Naive thymus-derived CD4-positive, alpha-beta T cell (primary cell): ENCODE results near the gene CCND3. TPM values are rescaled to one million over a fixed set of nuclear protein-coding genes. Genes with fewer than 3 reads are reported as not detected.

ENCODE experiments used
- ATAC-seq: fragments of 150-1000 bp; cut with Tn5 transposase; 2 replicates; pipeline ENCODE4 v1.10.0; 2021; ENCODE audit warnings: mild to moderate bottlenecking, moderate library complexity
- CTCF ChIA-PET: fragments of 350-600 bp; sonication (Branson Sonifier 250); formaldehyde crosslinking; loops from one replicate; lab custom pipeline; 2021; ENCODE audit warnings: antibody characterized with exemption; lab: Charles Lee
- POLR2A ChIA-PET: fragments of 350-600 bp; sonication (Branson Sonifier 250); formaldehyde crosslinking; loops from one replicate; lab custom pipeline; 2021; ENCODE audit warnings: antibody characterized with exemption, inconsistent platforms; lab: Charles Lee
- DNase-seq, 9 donors: peaks; one replicate each; pipeline versions ENCODE4 v3.0.0 to v3.0.0-alpha.2; 2020 to 2022; ENCODE audit warnings: mixed read lengths in 1 of 9
- H3K27ac ChIP-seq: one replicate; pipeline ENCODE4 v1.7.0; 2013; ENCODE audit warnings: mild to moderate bottlenecking, low read depth, low read length, moderate library complexity
- H3K27me3 ChIP-seq, 2 donors: one replicate each; pipeline ENCODE4 v1.7.0; 2013; ENCODE audit warnings: low read length in 2 of 2, mild to moderate bottlenecking in 2 of 2, moderate library complexity in 2 of 2; ENCODE audit not compliant: control insufficient read depth in 2 of 2, insufficient read depth in 2 of 2
- H3K36me3 ChIP-seq, 3 experiments: 1 replicate in 2 of 3; 2 replicates in 1 of 3; pipeline ENCODE4 v1.7.0; 2013; ENCODE audit warnings: low read length in 3 of 3, mild to moderate bottlenecking in 3 of 3, moderate library complexity in 1 of 3; ENCODE audit not compliant: insufficient read depth in 3 of 3, control insufficient read depth in 2 of 3
- H3K4me1 ChIP-seq, 2 donors: one replicate each; pipeline ENCODE4 v1.7.0; 2013; ENCODE audit warnings: low read length in 2 of 2, mild to moderate bottlenecking in 2 of 2, moderate library complexity in 1 of 2; ENCODE audit not compliant: control insufficient read depth in 2 of 2, insufficient read depth in 2 of 2
- H3K4me3 ChIP-seq: 2 replicates; pipeline ENCODE4 v1.7.0; 2013; ENCODE audit warnings: mild to moderate bottlenecking, low read length
- H3K9me3 ChIP-seq, 3 experiments: 1 replicate in 2 of 3; 2 replicates in 1 of 3; pipeline ENCODE4 v1.7.0; 2013; ENCODE audit warnings: low read length in 3 of 3; ENCODE audit not compliant: control insufficient read depth in 2 of 3
- H3K27ac Mint-ChIP-seq, 9 donors: one replicate each; pipeline ENCODE4 v1.8.0; 2020 to 2022; ENCODE audit warnings: mixed read lengths in 9 of 9, mild to moderate bottlenecking in 8 of 9, moderate library complexity in 5 of 9, inconsistent platforms in 2 of 9
- H3K27me3 Mint-ChIP-seq, 5 donors: one replicate each; pipeline ENCODE4 v1.8.0; 2021 to 2022; ENCODE audit warnings: mixed read lengths in 5 of 5, mild to moderate bottlenecking in 1 of 5
- H3K36me3 Mint-ChIP-seq, 5 donors: one replicate each; pipeline ENCODE4 v1.8.0; 2020 to 2022; ENCODE audit warnings: mixed read lengths in 5 of 5, mild to moderate bottlenecking in 3 of 5, inconsistent platforms in 1 of 5
- H3K4me1 Mint-ChIP-seq, 7 donors: one replicate each; pipeline ENCODE4 v1.8.0; 2020 to 2022; ENCODE audit warnings: mixed read lengths in 7 of 7, mild to moderate bottlenecking in 3 of 7, inconsistent platforms in 1 of 7
- H3K4me3 Mint-ChIP-seq, 10 donors: one replicate each; pipeline ENCODE4 v1.8.0; 2020 to 2022; ENCODE audit warnings: mild to moderate bottlenecking in 10 of 10, mixed read lengths in 10 of 10, moderate library complexity in 6 of 10, inconsistent platforms in 2 of 10
- H3K9me3 Mint-ChIP-seq, 11 donors: one replicate each; pipeline ENCODE4 v1.8.0; 2020 to 2022; ENCODE audit warnings: mixed read lengths in 11 of 11, mild to moderate bottlenecking in 4 of 11, inconsistent platforms in 1 of 11, moderate library complexity in 1 of 11
- intact Hi-C, 2 donors: fragments of 100-400 bp; cut with micrococcal nuclease; formaldehyde crosslinking; loops; one replicate each; pipeline ENCODE4 v1.15.1; 2023
- polyA plus RNA-seq, 2 donors: library from polyadenylated mRNA; unstranded; fragments of 300-500 nt; fragmentation: Illumina TruSeq; gene quantifications; one replicate each; pipeline ENCODE4 v1.2.3, GENCODE V29; 2021
- total RNA-seq, 6 experiments: library from RNA in 5 of 6; stranded (reverse) in 5 of 6; gene quantifications; 1 replicate in 5 of 6; 2 replicates in 1 of 6; pipeline ENCODE4 v1.2.3 and lab custom pipeline; 2021 to 2026

The CCND3 gene
- total and polyA plus RNA-seq, 7 experiments from 2014 or later = 285 to 764 (median 343) TPM

DNA sequence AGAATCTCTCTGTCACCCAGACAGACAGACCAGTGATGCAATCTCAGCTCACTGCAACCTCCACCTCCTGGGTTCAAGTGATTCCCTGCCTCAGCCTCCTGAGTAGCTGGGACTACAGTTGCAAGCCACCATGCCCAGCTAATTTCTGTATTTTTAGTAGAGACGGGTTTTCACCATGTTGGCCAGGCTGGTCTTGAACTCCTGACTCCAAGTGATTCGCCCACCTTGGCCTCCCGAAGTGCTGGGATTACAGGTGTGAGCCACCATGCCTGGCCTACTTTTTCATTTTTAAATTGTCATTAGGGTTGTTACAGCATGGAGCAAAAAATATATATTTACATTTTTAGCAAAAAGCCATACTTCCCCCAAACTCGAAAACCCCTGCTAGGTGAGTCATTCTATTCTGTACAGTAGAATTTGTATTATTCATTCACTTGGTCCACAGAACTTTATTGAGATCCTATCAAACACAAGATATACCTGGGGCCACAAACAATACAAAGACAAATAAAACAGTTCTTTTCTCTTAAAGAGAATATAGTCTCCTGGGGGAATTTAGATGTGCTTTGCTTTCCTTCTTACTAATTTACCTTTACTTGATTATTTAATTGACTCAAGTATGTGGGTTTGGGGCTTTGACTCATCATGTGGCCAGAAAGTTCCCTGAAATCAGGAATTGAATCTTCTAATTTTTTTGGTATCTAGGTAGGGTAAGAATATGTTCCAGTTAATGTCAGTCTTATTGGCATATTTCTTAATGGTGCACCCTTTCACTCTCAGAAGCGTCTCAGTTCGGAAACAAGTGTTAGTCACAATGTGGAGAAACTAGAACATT is 16.6 kb upstream of the CCND3 start:
- H3K27ac Mint-ChIP-seq = peak overlapping the region in 8 of 9 donors; percentile 28 to 91 (median 74)
- DNase-seq (no peak), ATAC-seq (no peak)
- no peaks in the 10 kb centered on the region for H3K27me3 ChIP-seq
- H3K36me3 ChIP-seq = peaks cover 0 to 30% (median 4%) of the 10 kb centered on the region in 3 experiments
- no peaks in the 10 kb centered on the region for H3K9me3 ChIP-seq
- H3K9me3 Mint-ChIP-seq = peaks cover 0 to 6% (median 0%) of the 10 kb centered on the region in 11 donors
- H3K36me3 Mint-ChIP-seq = peaks cover 0 to 41% (median 19%) of the 10 kb centered on the region in 5 donors
- H3K27me3 Mint-ChIP-seq = no peaks in the 10 kb centered on the region
- peaks cover 18 to 33% of the 10 kb centered on the region in 2 donors for H3K4me1 ChIP-seq
- ChIA-PET POLR2A (interaction anchor here (0.6 kb wide), 1 partner anchor 81 kb away, joined by 3 read pairs; no protein-coding TSS in a partner anchor), CTCF (no interaction called here)
- H3K27ac ChIP-seq = peak overlapping the region; percentile 22
- peaks cover 47 to 84% (median 66%) of the 10 kb centered on the region in 7 donors for H3K4me1 Mint-ChIP-seq
- intact Hi-C loops = no loop called here
- no peak overlapping the region for H3K4me3 ChIP-seq
- peak overlapping the region in 8 of 10 donors; percentile 14 to 64 (median 46) for H3K4me3 Mint-ChIP-seq

DNA sequence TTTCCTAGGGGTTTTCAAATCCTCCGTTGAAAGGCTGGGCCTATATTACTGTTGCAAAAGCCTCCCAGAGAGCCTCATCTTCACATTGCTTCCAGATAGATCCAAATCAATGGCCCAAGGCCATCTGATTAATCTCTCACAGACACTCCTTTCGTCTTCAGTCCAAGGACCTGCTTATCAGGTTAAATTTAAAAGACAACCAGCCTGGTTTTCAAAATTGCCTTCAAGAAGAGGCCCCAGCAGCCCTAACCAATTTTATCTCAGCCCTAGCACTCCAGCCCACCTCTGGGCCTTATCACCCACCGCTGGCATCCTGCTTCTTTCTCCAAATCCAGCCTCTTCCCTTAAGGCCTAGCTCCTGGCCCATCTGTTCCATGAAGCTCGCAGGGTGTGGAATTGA is 15.5 kb upstream of the CCND3 start:
- Histone ChIP-seq H3K4me3 (no peak overlapping the region), H3K27ac (no peak overlapping the region), H3K27me3 (no peaks in the 10 kb centered on the region), H3K36me3 (peaks cover 0 to 36% (median 4%) of the 10 kb centered on the region in 3 experiments), H3K4me1 (peaks cover 16 to 32% of the 10 kb centered on the region in 2 donors), H3K9me3 (no peaks in the 10 kb centered on the region)
- DNase-seq = no peak
- ChIA-PET CTCF (no interaction called here), POLR2A (no interaction called here)
- H3K36me3 Mint-ChIP-seq = peaks cover 1 to 41% (median 15%) of the 10 kb centered on the region in 5 donors
- peak overlapping the region in 5 of 9 donors; percentile 11 to 90 (median 62) for H3K27ac Mint-ChIP-seq
- peaks cover 45 to 86% (median 72%) of the 10 kb centered on the region in 7 donors for H3K4me1 Mint-ChIP-seq
- ATAC-seq = no peak
- peaks cover 0 to 6% (median 0%) of the 10 kb centered on the region in 11 donors for H3K9me3 Mint-ChIP-seq
- intact Hi-C loops = loop anchor here in 1 of 2 donors (2.0 kb wide), 1 partner anchor 16 kb away; the partner anchor contains the start of gene CCND3
- H3K4me3 Mint-ChIP-seq = peak overlapping the region in 2 of 10 donors; percentile 26 to 34
- H3K27me3 Mint-ChIP-seq = no peaks in the 10 kb centered on the region

DNA sequence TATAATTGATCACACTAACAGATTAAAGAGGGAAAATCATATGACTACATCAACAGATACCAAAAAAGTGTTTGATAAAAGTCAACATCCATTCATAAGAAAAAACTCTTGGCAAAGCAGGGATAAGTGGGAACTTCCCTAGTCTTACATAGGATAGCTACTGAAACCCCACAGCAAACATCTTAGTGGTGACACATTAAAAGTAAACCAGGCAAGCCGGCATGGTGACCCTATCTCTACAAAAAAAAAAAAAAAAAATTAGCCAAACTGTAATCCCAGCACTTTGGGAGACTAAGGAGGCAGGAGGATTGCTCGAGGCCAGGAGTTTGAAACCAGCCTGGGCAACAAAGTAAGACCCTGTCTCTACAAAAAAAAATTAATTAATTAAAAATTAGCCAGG is 13.8 kb upstream of the CCND3 start:
- Histone ChIP-seq H3K4me1 (peaks cover 8 to 22% of the 10 kb centered on the region in 2 donors), H3K27ac (no peak overlapping the region), H3K36me3 (peaks cover 0 to 35% (median 4%) of the 10 kb centered on the region in 3 experiments), H3K4me3 (no peak overlapping the region), H3K9me3 (no peaks in the 10 kb centered on the region), H3K27me3 (no peaks in the 10 kb centered on the region)
- ATAC-seq (no peak), DNase-seq (no peak)
- ChIA-PET POLR2A (interaction anchor here (1.3 kb wide), 1 partner anchor 13 kb away, joined by 3 read pairs; no protein-coding TSS in a partner anchor), CTCF (no interaction called here)
- H3K4me1 Mint-ChIP-seq = peaks cover 34 to 80% (median 61%) of the 10 kb centered on the region in 7 donors
- peak overlapping the region in 1 of 10 donors; percentile 6 for H3K4me3 Mint-ChIP-seq
- no peaks in the 10 kb centered on the region for H3K9me3 Mint-ChIP-seq
- H3K27me3 Mint-ChIP-seq = no peaks in the 10 kb centered on the region
- H3K27ac Mint-ChIP-seq = peak overlapping the region in 4 of 9 donors; percentile 5 to 80 (median 78)
- intact Hi-C loops = no loop called here
- H3K36me3 Mint-ChIP-seq = peaks cover 4 to 42% (median 10%) of the 10 kb centered on the region in 5 donors

DNA sequence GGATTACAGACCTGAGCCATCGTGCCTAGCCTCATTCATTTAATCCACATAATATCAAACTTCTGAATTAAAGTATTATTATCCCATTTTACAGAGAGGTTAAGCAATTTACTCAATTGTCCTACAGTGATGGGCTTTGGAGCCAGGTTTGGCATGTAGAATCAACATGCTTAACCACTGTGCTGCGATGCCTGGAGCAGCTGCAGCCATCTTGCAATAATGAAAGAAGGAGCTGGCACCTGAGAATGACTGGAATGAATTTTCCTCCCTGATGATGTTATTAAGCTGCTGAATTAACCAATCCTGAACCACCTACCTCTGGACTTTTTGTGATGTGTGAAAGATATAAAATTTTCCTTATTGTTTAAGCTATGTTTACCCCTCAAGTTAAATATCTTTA is 13.1 kb upstream of the CCND3 start:
- Mint-ChIP-seq H3K4me1 (peaks cover 30 to 79% (median 61%) of the 10 kb centered on the region in 7 donors), H3K27ac (peak overlapping the region in 6 of 9 donors; percentile 6 to 80 (median 68)), H3K27me3 (no peaks in the 10 kb centered on the region), H3K9me3 (no peaks in the 10 kb centered on the region), H3K36me3 (peaks cover 8 to 43% (median 16%) of the 10 kb centered on the region in 5 donors), H3K4me3 (peak overlapping the region in 3 of 10 donors; percentile 0 to 20 (median 6))
- DNase-seq (no peak), ATAC-seq (no peak)
- Histone ChIP-seq H3K27me3 (no peaks in the 10 kb centered on the region), H3K4me3 (no peak overlapping the region), H3K9me3 (no peaks in the 10 kb centered on the region), H3K4me1 (peaks cover 5 to 22% of the 10 kb centered on the region in 2 donors), H3K36me3 (peaks cover 0 to 34% (median 4%) of the 10 kb centered on the region in 3 experiments), H3K27ac (no peak overlapping the region)
- ChIA-PET CTCF (no interaction called here), POLR2A (interaction anchor here (1.3 kb wide), 1 partner anchor 14 kb away, joined by 3 read pairs; no protein-coding TSS in a partner anchor)
- intact Hi-C loops = no loop called here

DNA sequence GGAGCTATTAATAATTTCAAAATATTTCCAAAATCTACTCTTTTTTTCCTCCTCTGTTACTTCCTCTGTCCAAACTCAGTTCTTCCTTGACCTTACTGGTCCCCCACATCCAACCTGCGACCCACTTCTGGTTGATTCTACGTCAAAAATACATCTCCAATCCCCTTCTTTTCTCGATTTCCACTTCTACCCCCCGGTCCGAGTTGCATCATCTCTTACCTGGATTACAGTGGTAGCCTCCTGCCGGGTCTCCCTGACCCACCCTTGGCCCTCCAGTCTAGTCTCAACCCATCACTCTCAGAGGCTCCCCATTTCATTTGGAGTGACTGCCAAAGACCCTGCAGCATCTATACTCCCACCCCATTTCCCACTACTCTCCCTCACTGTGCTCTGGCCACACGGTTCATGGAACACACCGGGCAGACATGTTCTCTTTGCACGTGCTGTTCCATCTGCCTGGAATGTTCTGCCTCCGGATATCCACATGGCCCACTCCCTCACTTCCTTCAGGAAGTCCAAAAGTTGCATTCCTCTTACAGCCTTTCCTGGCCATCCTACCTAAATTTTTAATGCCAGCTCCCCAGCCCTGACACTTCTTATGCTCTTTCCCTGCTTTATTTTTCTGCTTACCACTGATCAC is 6.1 kb upstream of the CCND3 start:
- no peak overlapping the region for H3K4me3 ChIP-seq
- Mint-ChIP-seq H3K27me3 (no peaks in the 10 kb centered on the region), H3K4me1 (peaks cover 9 to 73% (median 56%) of the 10 kb centered on the region in 7 donors), H3K36me3 (peaks cover 12 to 28% (median 16%) of the 10 kb centered on the region in 5 donors), H3K9me3 (no peaks in the 10 kb centered on the region), H3K4me3 (peak overlapping the region in 6 of 10 donors; percentile 4 to 42 (median 28)), H3K27ac (peak overlapping the region in 8 of 9 donors; percentile 22 to 95 (median 80))
- DNase-seq (no peak), ATAC-seq (no peak)
- peaks cover 0 to 25% of the 10 kb centered on the region in 2 donors for H3K4me1 ChIP-seq
- intact Hi-C loops = no loop called here
- ChIA-PET POLR2A (interaction anchor here (3.1 kb wide), 1 partner anchor 9 kb away, joined by 14 read pairs; no protein-coding TSS in a partner anchor), CTCF (no interaction called here)
- H3K27me3 ChIP-seq = no peaks in the 10 kb centered on the region
- no peaks in the 10 kb centered on the region for H3K9me3 ChIP-seq
- H3K36me3 ChIP-seq = peaks cover 0 to 27% (median 0%) of the 10 kb centered on the region in 3 experiments
- H3K27ac ChIP-seq = peak overlapping the region; percentile 6

DNA sequence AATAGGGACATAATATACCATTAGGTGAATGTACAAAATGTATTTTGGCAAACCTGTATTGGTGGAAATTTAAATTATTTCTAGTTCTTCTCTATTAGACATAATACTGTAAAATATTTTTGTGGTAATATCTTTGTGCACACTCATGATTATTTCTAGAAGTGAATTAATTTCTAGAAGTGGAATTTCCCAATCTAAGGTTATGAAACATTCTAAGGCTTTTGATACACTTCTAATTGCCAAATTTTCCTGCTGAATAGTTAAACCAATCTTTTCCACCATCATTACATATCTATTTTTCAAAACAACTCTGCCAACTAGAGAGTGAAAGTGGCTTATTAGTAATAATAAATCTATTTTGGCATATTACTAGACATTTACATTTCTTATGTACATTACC is 1.8 kb upstream of the CCND3 start:
- Histone ChIP-seq H3K27me3 (no peaks in the 10 kb centered on the region), H3K27ac (peak overlapping the region; percentile 40), H3K4me3 (no peak overlapping the region), H3K4me1 (peaks cover 31 to 56% of the 10 kb centered on the region in 2 donors), H3K9me3 (no peaks in the 10 kb centered on the region), H3K36me3 (peaks cover 0 to 12% (median 0%) of the 10 kb centered on the region in 3 experiments)
- Mint-ChIP-seq H3K4me3 (no peak overlapping the region), H3K27me3 (no peaks in the 10 kb centered on the region), H3K4me1 (peaks cover 33 to 79% (median 66%) of the 10 kb centered on the region in 7 donors), H3K9me3 (peaks cover 0 to 9% (median 0%) of the 10 kb centered on the region in 11 donors), H3K36me3 (peaks cover 6 to 33% (median 10%) of the 10 kb centered on the region in 5 donors), H3K27ac (peak overlapping the region in 4 of 9 donors; percentile 0 to 84 (median 67))
- ATAC-seq = no peak
- POLR2A ChIA-PET = interaction anchor here (1.5 to 11.8 kb wide), 2 partner anchors 14 to 102 kb away, joined by 5 to 180 read pairs; partner anchors contain the start of gene TAF8
- intact Hi-C loops = loop anchor here in 1 of 2 donors (5.0 kb wide), 2 partner anchors 34 to 619 kb away; partner anchors contain the start of gene UBR2
- CTCF ChIA-PET = interaction anchor here (0.7 to 1.2 kb wide), 2 partner anchors 96 to 930 kb away, joined by 4 read pairs; no protein-coding TSS in a partner anchor
- DNase-seq = no peak
